ENCODE measurements around the gene TBX21.

The TBX21 gene

GRCh38 chr17:47719411-47720152 lies 13.5 kb upstream of the TBX21 start:
- TF ChIP-seq CREB1 (IDR thresholded peaks at IDR 0.05; ENCODE audit: low read depth): no peak
- TF ChIP-seq CEBPB (IDR thresholded peaks at IDR 0.05): no peak
- no peak for TF ChIP-seq NFIC (IDR thresholded peaks at IDR 0.05)

DNA sequence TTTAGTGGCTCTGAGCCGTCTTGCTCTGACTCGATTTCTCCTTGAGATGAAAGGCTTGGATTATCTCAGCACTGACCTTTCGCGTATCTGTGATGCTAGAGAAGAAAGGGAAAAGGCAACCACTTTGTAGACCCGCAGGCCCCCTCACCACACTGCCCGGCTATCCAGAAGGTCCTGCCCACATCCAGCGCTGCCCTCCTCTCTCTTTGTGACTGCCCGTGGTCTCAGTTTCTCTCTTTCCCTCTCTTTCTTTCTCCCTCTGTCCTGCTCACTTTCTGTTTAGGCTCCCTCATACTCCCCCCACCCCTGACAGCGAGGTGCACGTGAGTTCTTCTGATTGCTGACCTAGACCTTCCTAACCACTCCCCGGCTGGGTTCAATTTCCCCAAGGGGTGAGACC lies 12.8 kb upstream of the TBX21 start:
- TF ChIP-seq ZBTB7A (IDR thresholded peaks at IDR 0.05; ENCODE audit: low read depth) (no peak), TAF1 (IDR thresholded peaks at IDR 0.05; ENCODE audit: low read depth) (no peak), FOXM1 (IDR thresholded peaks at IDR 0.05; ENCODE audit: borderline replicate concordance, low read depth) (no peak), USF1 (IDR thresholded peaks at IDR 0.05) (no peak), NFIC (IDR thresholded peaks at IDR 0.05) (no peak), CEBPB (IDR thresholded peaks at IDR 0.05) (no peak), TEAD4 (IDR thresholded peaks at IDR 0.05) (no peak), EGR1 (IDR thresholded peaks at IDR 0.05) (no peak), CREB1 (IDR thresholded peaks at IDR 0.05; ENCODE audit: low read depth) (no peak), EP300 (IDR thresholded peaks at IDR 0.05; ENCODE audit: borderline replicate concordance) (no peak), RAD21 (IDR thresholded peaks at IDR 0.05; ENCODE audit: low read depth) (no peak), TCF12 (IDR thresholded peaks at IDR 0.05; ENCODE audit: low read depth) (no peak), YY1 (IDR thresholded peaks at IDR 0.05; ENCODE audit: low read depth) (no peak)
- TF ChIP-seq, protein P1, sequence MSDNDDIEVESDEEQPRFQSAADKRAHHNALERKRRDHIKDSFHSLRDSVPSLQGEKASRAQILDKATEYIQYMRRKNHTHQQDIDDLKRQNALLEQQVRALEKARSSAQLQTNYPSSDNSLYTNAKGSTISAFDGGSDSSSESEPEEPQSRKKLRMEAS (IDR thresholded peaks at IDR 0.05): no peak
- TF ChIP-seq, protein P2, sequence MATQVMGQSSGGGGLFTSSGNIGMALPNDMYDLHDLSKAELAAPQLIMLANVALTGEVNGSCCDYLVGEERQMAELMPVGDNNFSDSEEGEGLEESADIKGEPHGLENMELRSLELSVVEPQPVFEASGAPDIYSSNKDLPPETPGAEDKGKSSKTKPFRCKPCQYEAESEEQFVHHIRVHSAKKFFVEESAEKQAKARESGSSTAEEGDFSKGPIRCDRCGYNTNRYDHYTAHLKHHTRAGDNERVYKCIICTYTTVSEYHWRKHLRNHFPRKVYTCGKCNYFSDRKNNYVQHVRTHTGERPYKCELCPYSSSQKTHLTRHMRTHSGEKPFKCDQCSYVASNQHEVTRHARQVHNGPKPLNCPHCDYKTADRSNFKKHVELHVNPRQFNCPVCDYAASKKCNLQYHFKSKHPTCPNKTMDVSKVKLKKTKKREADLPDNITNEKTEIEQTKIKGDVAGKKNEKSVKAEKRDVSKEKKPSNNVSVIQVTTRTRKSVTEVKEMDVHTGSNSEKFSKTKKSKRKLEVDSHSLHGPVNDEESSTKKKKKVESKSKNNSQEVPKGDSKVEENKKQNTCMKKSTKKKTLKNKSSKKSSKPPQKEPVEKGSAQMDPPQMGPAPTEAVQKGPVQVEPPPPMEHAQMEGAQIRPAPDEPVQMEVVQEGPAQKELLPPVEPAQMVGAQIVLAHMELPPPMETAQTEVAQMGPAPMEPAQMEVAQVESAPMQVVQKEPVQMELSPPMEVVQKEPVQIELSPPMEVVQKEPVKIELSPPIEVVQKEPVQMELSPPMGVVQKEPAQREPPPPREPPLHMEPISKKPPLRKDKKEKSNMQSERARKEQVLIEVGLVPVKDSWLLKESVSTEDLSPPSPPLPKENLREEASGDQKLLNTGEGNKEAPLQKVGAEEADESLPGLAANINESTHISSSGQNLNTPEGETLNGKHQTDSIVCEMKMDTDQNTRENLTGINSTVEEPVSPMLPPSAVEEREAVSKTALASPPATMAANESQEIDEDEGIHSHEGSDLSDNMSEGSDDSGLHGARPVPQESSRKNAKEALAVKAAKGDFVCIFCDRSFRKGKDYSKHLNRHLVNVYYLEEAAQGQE (IDR thresholded peaks at IDR 0.05; ENCODE audit: low read depth): no peak

- TF ChIP-seq TCF12 (IDR thresholded peaks at IDR 0.05; ENCODE audit: low read depth) (no peak), TEAD4 (IDR thresholded peaks at IDR 0.05) (no peak), EP300 (IDR thresholded peaks at IDR 0.05; ENCODE audit: borderline replicate concordance) (no peak), EGR1 (IDR thresholded peaks at IDR 0.05) (no peak), TAF1 (IDR thresholded peaks at IDR 0.05; ENCODE audit: low read depth) (no peak), ZBTB7A (IDR thresholded peaks at IDR 0.05; ENCODE audit: low read depth) (no peak), RAD21 (IDR thresholded peaks at IDR 0.05; ENCODE audit: low read depth) (no peak), USF1 (IDR thresholded peaks at IDR 0.05) (0 out of 2 replicates have a peak, but pooled peaks have one; percentile 15), YY1 (IDR thresholded peaks at IDR 0.05; ENCODE audit: low read depth) (no peak), CEBPB (IDR thresholded peaks at IDR 0.05) (no peak)
- TF ChIP-seq, protein P1 (IDR thresholded peaks at IDR 0.05): peak; percentile 77
- TF ChIP-seq, protein P2 (IDR thresholded peaks at IDR 0.05; ENCODE audit: low read depth): no peak
These were observed 12.1 kb upstream of the TBX21 start for GRCh38 chr17:47720754-47721533.

DNA sequence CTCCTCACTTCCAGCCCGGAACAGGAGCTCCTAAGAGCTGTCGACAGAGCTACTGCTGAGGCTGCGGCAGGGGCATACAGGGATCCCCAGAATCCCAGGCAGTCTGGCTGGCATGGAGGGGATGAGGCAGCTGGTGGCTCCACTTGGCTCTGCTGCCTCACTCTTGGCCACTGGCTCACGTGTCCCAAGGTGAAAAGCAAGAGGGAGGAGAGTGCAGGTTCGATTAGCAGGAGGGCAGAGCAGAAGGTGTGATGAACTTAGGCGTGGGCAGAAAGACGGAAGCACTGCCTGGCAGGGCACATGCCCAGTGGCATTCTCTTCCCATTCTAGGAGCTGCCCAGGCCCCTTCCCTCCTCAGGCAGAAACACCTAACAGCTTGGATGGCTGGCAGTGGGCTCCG lies 11.3 kb upstream of the TBX21 start:
- TF ChIP-seq EGR1 (IDR thresholded peaks at IDR 0.05) (no peak), CEBPB (IDR thresholded peaks at IDR 0.05) (no peak), TEAD4 (IDR thresholded peaks at IDR 0.05) (no peak), USF1 (IDR thresholded peaks at IDR 0.05) (0 out of 2 replicates have a peak, but pooled peaks have one; percentile 6), RAD21 (IDR thresholded peaks at IDR 0.05; ENCODE audit: low read depth) (no peak), NFIC (IDR thresholded peaks at IDR 0.05) (no peak)

- no peak for TF ChIP-seq TCF12 (IDR thresholded peaks at IDR 0.05; ENCODE audit: low read depth)
- no peak for TF ChIP-seq YY1 (IDR thresholded peaks at IDR 0.05; ENCODE audit: low read depth)
- no peak for TF ChIP-seq FOXM1 (IDR thresholded peaks at IDR 0.05; ENCODE audit: borderline replicate concordance, low read depth)
- TF ChIP-seq, protein P1 (IDR thresholded peaks at IDR 0.05): no peak
- no peak for TF ChIP-seq TAF1 (IDR thresholded peaks at IDR 0.05; ENCODE audit: low read depth)
- TF ChIP-seq, protein P2 (IDR thresholded peaks at IDR 0.05; ENCODE audit: low read depth): no peak
- no peak for TF ChIP-seq TEAD4 (IDR thresholded peaks at IDR 0.05)
- no peak for TF ChIP-seq USF1 (IDR thresholded peaks at IDR 0.05)
- TF ChIP-seq RAD21 (IDR thresholded peaks at IDR 0.05; ENCODE audit: low read depth): no peak
- no peak for TF ChIP-seq EGR1 (IDR thresholded peaks at IDR 0.05)
- no peak for TF ChIP-seq CREB1 (IDR thresholded peaks at IDR 0.05; ENCODE audit: low read depth)
- TF ChIP-seq EP300 (IDR thresholded peaks at IDR 0.05; ENCODE audit: borderline replicate concordance): no peak
- no peak for TF ChIP-seq ZBTB7A (IDR thresholded peaks at IDR 0.05; ENCODE audit: low read depth)
- TF ChIP-seq CEBPB (IDR thresholded peaks at IDR 0.05): no peak
- no peak for TF ChIP-seq NFIC (IDR thresholded peaks at IDR 0.05)
These were observed 8.3 kb upstream of the TBX21 start for GRCh38 chr17:47724705-47725104.
